ENCODE measurements around the gene FOXJ2.
"Not testable (repeated sequence)": the region's sequence is repeated elsewhere in the genome, so short reads cannot be mapped to it uniquely, and the experiment has no call there.

FOXJ2 gene

DNA sequence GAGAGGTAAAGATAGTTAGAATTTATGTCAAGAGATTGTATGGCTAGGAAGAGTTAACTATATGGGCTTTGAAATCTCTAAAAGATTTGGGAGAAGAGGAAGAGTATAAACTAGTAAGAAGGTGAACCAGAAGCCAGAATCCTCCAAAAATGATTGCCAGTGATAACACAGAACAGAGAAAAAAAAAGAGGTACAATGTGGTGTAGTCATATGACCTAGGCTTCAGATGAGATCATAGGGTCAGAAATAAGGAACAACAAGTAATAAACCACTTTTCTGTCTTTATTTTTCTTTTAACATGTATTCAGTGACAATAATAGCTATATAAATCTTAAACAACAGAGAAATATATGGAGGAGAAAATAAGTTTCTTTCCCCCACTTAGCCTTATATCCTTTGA is 47.6 kb downstream of the FOXJ2 start:
- no peak for DNase-seq (ENCODE audit: low read depth in 2 of 2)
- no peak overlapping the region for H3K4me3 ChIP-seq (replicated peaks in 1 of 2; ENCODE audit: low read depth in 2 of 2, low read length in 2 of 2)
- no peak for TF ChIP-seq CTCF (IDR thresholded peaks at IDR 0.05; ENCODE audit: low read depth, low read length)

GRCh38 chr12:8081251-8081920 is 48.9 kb downstream of the FOXJ2 start:
- no peak for DNase-seq (ENCODE audit: low read depth in 2 of 2)
- TF ChIP-seq CTCF (IDR thresholded peaks at IDR 0.05; ENCODE audit: low read depth, low read length), result no peak
- H3K4me3 ChIP-seq (replicated peaks in 1 of 2; ENCODE audit: low read depth in 2 of 2, low read length in 2 of 2), result peak overlapping the region; percentile 88 to 94

GRCh38 chr12:8082808-8083100 is 50.2 kb downstream of the FOXJ2 start:
- no peak for TF ChIP-seq CTCF (IDR thresholded peaks at IDR 0.05; ENCODE audit: low read depth, low read length)
- H3K4me3 ChIP-seq (replicated peaks in 1 of 2; ENCODE audit: low read depth in 2 of 2, low read length in 2 of 2), result peak overlapping the region; percentile 88 to 94
- DNase-seq (ENCODE audit: low read depth in 2 of 2), result no peak

GRCh38 chr12:8084351-8084750 is 51.8 kb downstream of the FOXJ2 start:
- not testable (repeated sequence) for DNase-seq (ENCODE audit: low read depth in 2 of 2)

DNA sequence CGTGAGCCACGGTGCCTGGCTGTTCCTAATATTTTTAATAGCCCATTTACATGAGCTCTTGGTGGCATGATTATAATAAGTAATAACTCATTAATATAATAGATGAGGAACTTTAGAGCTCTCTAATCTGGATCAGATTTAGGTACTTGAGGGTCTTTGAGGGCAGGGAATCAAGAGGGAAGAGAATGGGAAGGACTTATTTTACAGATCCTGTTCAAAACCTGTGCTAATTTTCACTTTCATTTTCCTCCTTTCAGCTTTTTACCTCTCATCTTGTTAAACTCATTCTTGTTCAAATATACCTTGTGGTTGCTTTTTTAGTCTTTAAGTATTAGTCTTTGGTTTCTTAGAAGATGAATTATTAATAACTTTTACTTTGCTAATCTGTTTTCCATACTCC is 55.1 kb downstream of the FOXJ2 start:
- no peak for TF ChIP-seq CTCF (IDR thresholded peaks at IDR 0.05; ENCODE audit: low read depth, low read length)
- no peak for DNase-seq (ENCODE audit: low read depth in 2 of 2)
- no peak overlapping the region for H3K4me3 ChIP-seq (replicated peaks in 1 of 2; ENCODE audit: low read depth in 2 of 2, low read length in 2 of 2)

More at GRCh38 chr12:8084351-8084750, 51.8 kb downstream of the FOXJ2 start:
- not testable (repeated sequence) for H3K4me3 ChIP-seq (replicated peaks in 1 of 2; ENCODE audit: low read depth in 2 of 2, low read length in 2 of 2)

GRCh38 chr12:8088574-8088973 is 56.1 kb downstream of the FOXJ2 start:
- no peak for TF ChIP-seq CTCF (IDR thresholded peaks at IDR 0.05; ENCODE audit: low read depth, low read length)
- no peak for DNase-seq (ENCODE audit: low read depth in 2 of 2)

GRCh38 chr12:8089277-8089676 is 56.8 kb downstream of the FOXJ2 start:
- not testable (repeated sequence) for H3K4me3 ChIP-seq (replicated peaks in 1 of 2; ENCODE audit: low read depth in 2 of 2, low read length in 2 of 2); DNase-seq (ENCODE audit: low read depth in 2 of 2)

More at GRCh38 chr12:8088574-8088973, 56.1 kb downstream of the FOXJ2 start:
- H3K4me3 ChIP-seq (replicated peaks in 1 of 2; ENCODE audit: low read depth in 2 of 2, low read length in 2 of 2), result no peak overlapping the region

DNA sequence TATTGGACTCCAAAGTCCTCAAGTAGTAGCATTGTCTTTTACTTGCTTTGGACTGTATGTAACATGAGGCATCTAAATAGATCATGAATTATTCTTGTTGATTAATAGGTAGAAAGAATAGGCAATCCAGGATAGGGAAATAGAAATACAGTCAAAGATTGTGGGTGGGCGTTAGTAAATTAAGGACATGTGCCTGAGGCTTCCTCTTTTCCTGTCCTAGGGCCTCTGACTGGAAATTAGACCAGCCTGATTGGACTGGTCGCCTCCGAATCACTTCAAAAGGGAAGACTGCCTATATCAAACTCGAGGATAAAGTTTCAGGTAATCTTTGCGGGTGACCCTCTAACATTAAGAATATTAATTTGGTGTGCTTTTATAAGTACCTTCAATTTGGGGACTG is 57.2 kb downstream of the FOXJ2 start:
- DNase-seq (ENCODE audit: low read depth in 2 of 2), result no peak
- no peak for TF ChIP-seq CTCF (IDR thresholded peaks at IDR 0.05; ENCODE audit: low read depth, low read length)
- no peak overlapping the region for H3K4me3 ChIP-seq (replicated peaks in 1 of 2; ENCODE audit: low read depth in 2 of 2, low read length in 2 of 2)
